C4-2B (cell line): Measurements from ENCODE around the gene CDC42EP1.

Experiments
- ZFX ChIP-seq: fragments of 450-650 bp; IDR thresholded peaks from 2 replicates; pipeline ENCODE4 v1.6.1; 2017
- TF ChIP-seq, protein P1 (sequence below): fragments of 450-650 bp; conservative IDR thresholded peaks from 2 replicates; pipeline ENCODE4 v1.5.1; 2017; ENCODE audit warnings: mild to moderate bottlenecking

DNA sequence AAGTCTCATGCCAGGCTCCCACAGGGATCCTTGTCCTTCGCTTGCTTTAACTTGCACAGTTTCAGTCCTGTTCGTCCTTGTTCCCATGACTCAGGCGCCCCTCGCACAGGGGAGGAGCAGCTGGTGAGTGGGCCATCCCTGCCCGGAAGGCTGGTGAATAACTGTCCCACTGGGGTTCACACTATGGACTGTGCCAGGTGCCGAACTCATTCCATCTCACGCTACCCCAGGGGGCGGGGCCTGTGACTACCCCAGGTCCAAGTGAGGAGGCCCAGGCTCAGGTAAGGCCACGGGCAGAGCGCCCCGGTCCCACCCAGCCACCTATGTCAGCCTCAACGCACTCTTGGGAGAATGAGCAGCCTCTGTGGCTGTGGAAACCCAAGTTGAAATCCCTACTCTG is 33.9 kb upstream of the CDC42EP1 start:
- TF ChIP-seq, protein P1, sequence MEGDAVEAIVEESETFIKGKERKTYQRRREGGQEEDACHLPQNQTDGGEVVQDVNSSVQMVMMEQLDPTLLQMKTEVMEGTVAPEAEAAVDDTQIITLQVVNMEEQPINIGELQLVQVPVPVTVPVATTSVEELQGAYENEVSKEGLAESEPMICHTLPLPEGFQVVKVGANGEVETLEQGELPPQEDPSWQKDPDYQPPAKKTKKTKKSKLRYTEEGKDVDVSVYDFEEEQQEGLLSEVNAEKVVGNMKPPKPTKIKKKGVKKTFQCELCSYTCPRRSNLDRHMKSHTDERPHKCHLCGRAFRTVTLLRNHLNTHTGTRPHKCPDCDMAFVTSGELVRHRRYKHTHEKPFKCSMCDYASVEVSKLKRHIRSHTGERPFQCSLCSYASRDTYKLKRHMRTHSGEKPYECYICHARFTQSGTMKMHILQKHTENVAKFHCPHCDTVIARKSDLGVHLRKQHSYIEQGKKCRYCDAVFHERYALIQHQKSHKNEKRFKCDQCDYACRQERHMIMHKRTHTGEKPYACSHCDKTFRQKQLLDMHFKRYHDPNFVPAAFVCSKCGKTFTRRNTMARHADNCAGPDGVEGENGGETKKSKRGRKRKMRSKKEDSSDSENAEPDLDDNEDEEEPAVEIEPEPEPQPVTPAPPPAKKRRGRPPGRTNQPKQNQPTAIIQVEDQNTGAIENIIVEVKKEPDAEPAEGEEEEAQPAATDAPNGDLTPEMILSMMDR = no peak
- TF ChIP-seq ZFX = no peak
